GOT3 (cell line): ENCODE results near the gene RAB30.
"Not testable (repeated sequence)": the region's sequence is repeated elsewhere in the genome, so short reads cannot be mapped to it uniquely, and the experiment has no call there.

ENCODE experiments used
- DNase-seq: peaks from one replicate; lab custom pipeline; 2025; ENCODE audit warnings: mixed read lengths; lab: John Stamatoyannopoulos, UW

RAB30 gene

GRCh38 chr11:82944198-82944597, 127.5 kb downstream of the RAB30 start:
- no peak for DNase-seq

GRCh38 chr11:82943430-82943829, 128.3 kb downstream of the RAB30 start:
- not testable (repeated sequence) for DNase-seq

GRCh38 chr11:82942376-82942775, 129.3 kb downstream of the RAB30 start:
- no peak for DNase-seq

GRCh38 chr11:82939456-82939855, 132.2 kb downstream of the RAB30 start:
- no peak for DNase-seq

GRCh38 chr11:82937554-82937953, 134.1 kb downstream of the RAB30 start:
- no peak for DNase-seq

GRCh38 chr11:82936261-82936660, 135.4 kb downstream of the RAB30 start:
- no peak for DNase-seq

- DNase-seq, result no peak
These were observed 139.1 kb downstream of the RAB30 start for GRCh38 chr11:82932564-82932963.

- no peak for DNase-seq
These were observed 141.0 kb downstream of the RAB30 start for GRCh38 chr11:82930734-82931133.

GRCh38 chr11:82930229-82930628, 141.5 kb downstream of the RAB30 start:
- no peak for DNase-seq

GRCh38 chr11:82929121-82929520, 142.6 kb downstream of the RAB30 start:
- no peak for DNase-seq

- DNase-seq, result no peak
These were observed 144.3 kb downstream of the RAB30 start for GRCh38 chr11:82927264-82927880.

GRCh38 chr11:82924522-82925224, 147.0 kb downstream of the RAB30 start:
- no peak for DNase-seq
